ENCODE measurements around the gene CMYA5. TPM values are rescaled to one million over a fixed set of nuclear protein-coding genes. Genes with fewer than 3 reads are reported as not detected.

Gene CMYA5
- total RNA-seq, 2 experiments from 2014 or later: 0.20 to 0.22 TPM

GRCh38 chr5:79687889-79688288 is 1.7 kb upstream of the CMYA5 start:
- Mint-ChIP-seq H3K27ac (no peak overlapping the region), H3K36me3 (ENCODE audit: low read depth) (peaks cover 60% of the 10 kb centered on the region), H3K27me3 (no peaks in the 10 kb centered on the region), H3K4me3 (no peak overlapping the region), H3K4me1 (ENCODE audit: low read depth) (peaks cover 4% of the 10 kb centered on the region), H3K9me3 (peaks cover 2% of the 10 kb centered on the region)
- TF ChIP-seq CTCF (IDR thresholded peaks at IDR 0.05): no peak
- Histone ChIP-seq H3K36me3 (ENCODE audit: insufficient read depth, low read length) (peaks cover 32% of the 10 kb centered on the region), H3K27ac (ENCODE audit: low read depth in 1 of 2, low read length in 2 of 2) (no peak overlapping the region), H3K9me3 (ENCODE audit: control insufficient read depth in 1 of 2, insufficient read depth in 1 of 2, low read length in 2 of 2) (peaks cover 0 to 10% of the 10 kb centered on the region in 2 experiments), H3K4me1 (ENCODE audit: insufficient read depth, low read length) (no peaks in the 10 kb centered on the region), H3K4me3 (ENCODE audit: low read length) (no peak overlapping the region), H3K27me3 (ENCODE audit: control insufficient read depth in 1 of 2, insufficient read depth in 2 of 2, low read length in 2 of 2) (no peaks in the 10 kb centered on the region)
- ATAC-seq (ENCODE audit: poor library complexity): no peak
- intact Hi-C loops (cut with DNase I, micrococcal nuclease): no loop called here
- DNase-seq: no peak
- POLR2A ChIA-PET: no interaction called here
- CTCF ChIA-PET: interaction anchor here (1.0 kb wide), 1 partner anchor 8 kb away, joined by 3 read pairs; no protein-coding TSS in a partner anchor

- CTCF ChIA-PET: no interaction called here
- ATAC-seq (ENCODE audit: poor library complexity) (no peak), DNase-seq (no peak)
- H3K27me3 Mint-ChIP-seq: no peaks in the 10 kb centered on the region
- POLR2A ChIA-PET: no interaction called here
- Histone ChIP-seq H3K9me3 (ENCODE audit: control insufficient read depth in 1 of 2, insufficient read depth in 1 of 2, low read length in 2 of 2) (peaks cover 0 to 10% of the 10 kb centered on the region in 2 experiments), H3K27ac (ENCODE audit: low read depth in 1 of 2, low read length in 2 of 2) (no peak overlapping the region), H3K4me3 (ENCODE audit: low read length) (no peak overlapping the region), H3K36me3 (ENCODE audit: insufficient read depth, low read length) (peaks cover 10% of the 10 kb centered on the region), H3K27me3 (ENCODE audit: control insufficient read depth in 1 of 2, insufficient read depth in 2 of 2, low read length in 2 of 2) (no peaks in the 10 kb centered on the region), H3K4me1 (ENCODE audit: insufficient read depth, low read length) (no peaks in the 10 kb centered on the region)
- no peak for TF ChIP-seq CTCF (IDR thresholded peaks at IDR 0.05)
- H3K36me3 Mint-ChIP-seq (ENCODE audit: low read depth): peaks cover 32% of the 10 kb centered on the region
- H3K27ac Mint-ChIP-seq: no peak overlapping the region
- H3K4me1 Mint-ChIP-seq (ENCODE audit: low read depth): no peaks in the 10 kb centered on the region
- H3K9me3 Mint-ChIP-seq: peaks cover 2% of the 10 kb centered on the region
- H3K4me3 Mint-ChIP-seq: no peak overlapping the region
- intact Hi-C loops (cut with DNase I, micrococcal nuclease): no loop called here
Observed at GRCh38 chr5:79691007-79691406, 1.4 kb downstream of the CMYA5 start.

GRCh38 chr5:79692596-79692995 is 3.0 kb downstream of the CMYA5 start:
- intact Hi-C loops (cut with DNase I, micrococcal nuclease): no loop called here
- H3K27me3 ChIP-seq (ENCODE audit: control insufficient read depth in 1 of 2, insufficient read depth in 2 of 2, low read length in 2 of 2): no peaks in the 10 kb centered on the region
- H3K27ac ChIP-seq (ENCODE audit: low read depth in 1 of 2, low read length in 2 of 2): no peak overlapping the region
- TF ChIP-seq CTCF (IDR thresholded peaks at IDR 0.05): no peak
- no peaks in the 10 kb centered on the region for H3K4me1 ChIP-seq (ENCODE audit: insufficient read depth, low read length)
- Mint-ChIP-seq H3K27ac (no peak overlapping the region), H3K4me3 (no peak overlapping the region), H3K4me1 (ENCODE audit: low read depth) (no peaks in the 10 kb centered on the region), H3K36me3 (ENCODE audit: low read depth) (peaks cover 19% of the 10 kb centered on the region), H3K27me3 (no peaks in the 10 kb centered on the region), H3K9me3 (peaks cover 2% of the 10 kb centered on the region)
- peaks cover 0 to 10% of the 10 kb centered on the region in 2 experiments for H3K9me3 ChIP-seq (ENCODE audit: control insufficient read depth in 1 of 2, insufficient read depth in 1 of 2, low read length in 2 of 2)
- peaks cover 5% of the 10 kb centered on the region for H3K36me3 ChIP-seq (ENCODE audit: insufficient read depth, low read length)
- H3K4me3 ChIP-seq (ENCODE audit: low read length): no peak overlapping the region
- CTCF ChIA-PET: interaction anchor here (0.7 kb wide), 1 partner anchor 33 kb away, joined by 3 read pairs; no protein-coding TSS in a partner anchor
- DNase-seq (no peak), ATAC-seq (ENCODE audit: poor library complexity) (no peak)
- POLR2A ChIA-PET: no interaction called here
